KMS-11 (cell line): Measurements from ENCODE around the gene C19orf47.

ENCODE experiments used
- H2AFZ ChIP-seq: fragments of 200-600 bp; sonication (generic); 2 replicates; pipeline ENCODE4 v1.6.1; 2016; ENCODE audit warnings: antibody characterized with exemption, mixed run types, low read depth
- H3K27ac ChIP-seq: fragments of 200-600 bp; sonication (generic); 2 replicates; pipeline ENCODE4 v1.6.1; 2016; ENCODE audit warnings: mild to moderate bottlenecking, mixed run types
- H3K27me3 ChIP-seq: fragments of 200-600 bp; sonication (generic); 2 replicates; pipeline ENCODE4 v1.6.1; 2017; ENCODE audit warnings: mild to moderate bottlenecking, low read depth, mixed run types, moderate library complexity; ENCODE audit not compliant: insufficient read depth
- H3K36me3 ChIP-seq: fragments of 200-600 bp; sonication (generic); 2 replicates; pipeline ENCODE4 v1.6.1; 2017; ENCODE audit warnings: mild to moderate bottlenecking, mixed run types; ENCODE audit not compliant: insufficient read depth
- H3K4me1 ChIP-seq: fragments of 200-600 bp; sonication (generic); 2 replicates; pipeline ENCODE4 v1.6.1; 2016; ENCODE audit warnings: mild to moderate bottlenecking, low read depth, mixed run types; ENCODE audit not compliant: poor library complexity, severe bottlenecking
- H3K4me2 ChIP-seq: fragments of 200-600 bp; sonication (generic); 2 replicates; pipeline ENCODE4 v1.7.0; 2016; ENCODE audit warnings: mild to moderate bottlenecking, mixed run types
- H3K4me3 ChIP-seq: fragments of 200-600 bp; sonication (generic); IDR thresholded peaks from 2 replicates; pipeline ENCODE4 v1.6.1; 2017; ENCODE audit warnings: low read depth, low read length, mixed read lengths; ENCODE audit not compliant: insufficient read depth
- H3K79me2 ChIP-seq: fragments of 200-600 bp; sonication (generic); 2 replicates; pipeline ENCODE4 v1.6.1; 2016; ENCODE audit warnings: low read depth, mixed run types; ENCODE audit not compliant: insufficient read depth
- H3K9ac ChIP-seq: fragments of 200-600 bp; sonication (generic); 2 replicates; pipeline ENCODE4 v1.6.1; 2016; ENCODE audit warnings: mild to moderate bottlenecking, mixed run types
- H4K20me1 ChIP-seq: fragments of 200-600 bp; sonication (generic); 2 replicates; pipeline ENCODE4 v1.6.1; 2016; ENCODE audit warnings: mild to moderate bottlenecking, mixed run types; ENCODE audit not compliant: insufficient read depth
- CTCF ChIP-seq: fragments of 200-600 bp; sonication (generic); conservative IDR thresholded peaks from 2 replicates; pipeline ENCODE4 v1.6.1; 2017; ENCODE audit warnings: low read depth, mild to moderate bottlenecking, antibody characterized with exemption, low read length, moderate library complexity, mixed read lengths

Gene C19orf47

DNA sequence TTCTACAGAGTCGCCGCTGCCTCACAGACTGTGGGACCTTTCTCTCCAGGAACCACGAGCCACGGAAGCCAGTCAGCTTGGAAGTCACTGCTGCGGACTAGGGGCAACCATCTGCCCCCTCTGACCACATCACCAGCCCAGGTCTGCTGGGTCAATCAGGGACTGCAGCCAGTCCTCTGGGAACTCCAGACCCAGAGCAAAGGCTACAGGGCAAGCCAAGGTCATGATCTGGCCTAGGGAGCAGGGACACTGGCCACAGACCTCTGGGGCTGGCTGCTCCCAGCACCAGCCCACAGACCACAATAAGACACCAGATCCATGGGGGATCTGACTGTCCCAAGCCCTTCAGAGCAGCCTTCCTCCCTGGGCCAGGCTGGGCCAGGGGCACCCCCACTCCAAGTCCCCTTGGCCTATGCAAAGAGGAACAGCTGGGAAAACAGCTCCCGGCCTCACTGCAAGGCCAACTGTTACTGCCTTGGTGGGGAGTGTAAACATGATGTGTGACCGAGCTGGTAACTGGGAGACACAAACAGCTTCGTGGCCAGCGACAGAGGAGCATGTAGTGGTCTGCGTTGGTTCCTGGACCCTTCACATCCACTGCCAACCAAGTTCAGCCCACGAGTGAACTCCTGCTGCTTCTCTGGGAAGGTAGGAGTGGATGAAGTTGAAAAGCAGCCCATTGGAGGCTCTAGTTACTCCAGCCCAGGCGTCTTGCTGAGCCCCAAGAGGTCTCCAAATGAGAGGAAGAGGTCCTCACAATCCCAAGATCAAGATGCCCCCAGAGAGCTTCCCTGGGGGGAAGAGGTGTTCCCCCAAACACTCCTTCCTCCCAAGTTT lies 64.6 kb downstream of the C19orf47 start:
- Histone ChIP-seq H3K4me3 (no peak overlapping the region), H3K27me3 (no peaks in the 10 kb centered on the region), H3K27ac (peak overlapping the region; percentile 75; the same call in 1 of the 2 replicates), H3K4me1 (peaks cover 21% of the 10 kb centered on the region), H3K79me2 (peaks cover 61% of the 10 kb centered on the region), H3K9ac (peak overlapping the region; percentile 83; the same call in 1 of the 2 replicates), H2AFZ (no peak overlapping the region), H3K4me2 (peak overlapping the region; percentile 77), H3K36me3 (no peaks in the 10 kb centered on the region), H4K20me1 (0 out of 2 replicates have a peak, but pooled peaks cover 3% of the 10 kb centered on the region)
- no peak for TF ChIP-seq CTCF

DNA sequence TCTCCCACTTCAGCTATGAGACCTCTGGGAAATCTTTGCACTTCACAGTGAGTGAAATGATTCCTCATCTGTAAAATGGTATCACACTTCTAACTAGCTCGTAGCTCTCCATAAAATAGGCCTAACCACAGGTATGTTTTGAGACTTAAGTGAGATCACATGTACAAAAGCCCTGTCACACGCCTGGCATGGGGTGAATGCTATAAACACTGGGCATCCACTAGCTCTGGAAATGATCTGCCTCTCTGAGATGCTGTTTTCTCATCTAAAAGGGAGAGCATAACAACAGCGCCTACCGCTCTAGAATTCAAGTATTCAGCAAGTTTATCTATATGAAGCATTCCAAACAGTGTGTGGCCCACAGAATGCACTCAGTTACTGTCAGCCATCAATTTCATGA lies 65.3 kb downstream of the C19orf47 start:
- H3K4me2 ChIP-seq: no peak overlapping the region; the same call in 1 of the 2 replicates
- no peak overlapping the region for H2AFZ ChIP-seq
- no peak overlapping the region for H3K9ac ChIP-seq
- H3K36me3 ChIP-seq: no peaks in the 10 kb centered on the region
- no peaks in the 10 kb centered on the region for H3K27me3 ChIP-seq
- H3K4me1 ChIP-seq: peaks cover 21% of the 10 kb centered on the region
- no peak overlapping the region for H3K27ac ChIP-seq
- no peak overlapping the region for H3K4me3 ChIP-seq
- H3K79me2 ChIP-seq: peaks cover 69% of the 10 kb centered on the region
- no peak for TF ChIP-seq CTCF
- H4K20me1 ChIP-seq: peaks cover 4% of the 10 kb centered on the region; the same call in 1 of the 2 replicates

DNA sequence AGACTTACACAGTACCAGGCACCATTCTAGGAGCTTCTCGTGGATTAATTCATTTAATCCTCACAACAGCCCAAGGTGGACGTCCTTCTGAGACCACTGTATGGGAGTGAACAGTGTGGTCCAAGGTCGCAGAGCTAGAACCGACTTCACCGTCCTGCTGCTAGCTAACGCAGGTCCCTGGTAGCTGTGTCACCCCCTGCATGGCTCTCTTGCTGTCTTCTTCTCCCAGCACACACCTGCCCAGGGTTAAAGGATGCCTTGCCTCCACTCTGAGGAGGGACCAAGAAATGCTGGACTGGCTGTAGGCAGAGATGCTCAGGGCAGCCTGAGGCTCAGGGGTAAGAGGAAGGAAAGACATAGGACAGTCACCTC lies 66.0 kb downstream of the C19orf47 start:
- Histone ChIP-seq H3K79me2 (peaks cover 76% of the 10 kb centered on the region), H3K36me3 (no peaks in the 10 kb centered on the region), H3K4me1 (peaks cover 21% of the 10 kb centered on the region), H3K4me3 (no peak overlapping the region), H3K27ac (no peak overlapping the region), H2AFZ (no peak overlapping the region), H3K27me3 (no peaks in the 10 kb centered on the region), H4K20me1 (peaks cover 8% of the 10 kb centered on the region; the same call in 1 of the 2 replicates), H3K4me2 (no peak overlapping the region), H3K9ac (no peak overlapping the region)
- TF ChIP-seq CTCF: no peak

DNA sequence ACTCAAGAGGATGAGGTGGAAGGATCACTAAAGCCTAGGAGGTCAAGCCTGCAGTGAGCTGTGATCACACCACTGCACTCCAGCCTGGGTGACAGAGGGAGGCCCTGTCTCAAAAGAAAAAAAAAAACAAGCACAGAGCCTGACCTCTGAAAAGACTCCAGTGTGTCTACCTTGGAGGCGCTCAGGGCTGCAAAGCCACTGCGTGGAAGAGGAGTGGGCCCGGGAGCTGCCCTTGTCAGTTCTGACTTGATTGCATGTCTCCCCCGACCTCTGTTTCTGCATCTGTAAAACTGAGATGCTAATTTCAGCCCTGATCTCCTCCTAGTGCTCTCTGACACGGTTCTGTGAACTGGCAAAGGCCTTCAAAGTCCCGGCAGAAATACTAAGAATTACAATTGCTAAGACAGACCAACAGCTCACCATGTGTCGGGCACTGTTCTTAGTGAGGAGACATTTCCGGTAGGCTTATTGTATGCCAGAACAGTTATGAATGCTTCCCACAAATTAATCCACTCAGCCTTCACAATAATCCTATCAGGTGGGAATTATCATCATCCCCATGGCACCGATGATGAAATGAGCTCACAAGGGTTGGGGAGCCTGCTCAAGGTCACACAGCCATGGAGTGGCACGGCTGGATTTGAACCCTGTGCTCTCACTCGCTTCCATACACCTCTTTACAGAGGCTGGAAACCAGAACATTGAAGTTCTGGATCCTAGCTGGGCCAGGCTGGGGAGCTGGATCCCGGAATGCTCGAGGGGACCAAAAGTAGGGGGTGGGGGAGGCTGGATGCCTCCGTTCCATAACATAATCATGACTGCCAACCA lies 66.6 kb downstream of the C19orf47 start:
- no peak overlapping the region for H3K4me3 ChIP-seq
- peaks cover 8% of the 10 kb centered on the region; the same call in 1 of the 2 replicates for H4K20me1 ChIP-seq
- no peak for TF ChIP-seq CTCF
- H3K9ac ChIP-seq: no peak overlapping the region; the same call in 1 of the 2 replicates
- H3K4me1 ChIP-seq: peaks cover 21% of the 10 kb centered on the region
- no peak overlapping the region for H3K27ac ChIP-seq
- no peaks in the 10 kb centered on the region for H3K27me3 ChIP-seq
- no peaks in the 10 kb centered on the region for H3K36me3 ChIP-seq
- no peak overlapping the region for H3K4me2 ChIP-seq
- no peak overlapping the region for H2AFZ ChIP-seq
- peaks cover 81% of the 10 kb centered on the region for H3K79me2 ChIP-seq
